SK-N-SH (cell line): ENCODE measurements around the gene ENTR1.
A peak's percentile ranks its signal among the peaks of the same experiment; 100 is the strongest.

Experiments
- CTCF ChIP-seq: fragments of 200-600 bp; sonication (generic); IDR thresholded peaks from 2 replicates; pipeline ENCODE4 v1.6.1; 2017; ENCODE audit warnings: antibody characterized with exemption, mild to moderate bottlenecking, moderate library complexity
- GATA2 ChIP-seq: sonication (generic); formaldehyde crosslinking; IDR thresholded peaks from 2 replicates; pipeline ENCODE4 v1.5.0; 2020; ENCODE audit warnings: mild to moderate bottlenecking, missing genetic modification reagents
- PBX3 ChIP-seq: IDR thresholded peaks from 2 replicates; pipeline ENCODE4; 2012
- RAD21 ChIP-seq: IDR thresholded peaks from 2 replicates; pipeline ENCODE4 v1.6.1; 2012; ENCODE audit warnings: mild to moderate bottlenecking, low read length
- TAF1 ChIP-seq: IDR thresholded peaks from 2 replicates; pipeline ENCODE4 v1.6.1; 2012; ENCODE audit warnings: low read depth, mild to moderate bottlenecking, low read length, moderate library complexity, borderline replicate concordance
- TEAD4 ChIP-seq: IDR thresholded peaks from 2 replicates; pipeline ENCODE4 v1.4.0; 2012; ENCODE audit warnings: mild to moderate bottlenecking, borderline replicate concordance; ENCODE audit not compliant: insufficient read depth
- ZBTB33 ChIP-seq: IDR thresholded peaks from 2 replicates; pipeline ENCODE4 v1.4.0; 2012; ENCODE audit warnings: low read depth, borderline replicate concordance

- peak; percentile 57 for TF ChIP-seq CTCF
- 0 out of 2 replicates have a peak, but pooled peaks have one; percentile 33 for TF ChIP-seq TAF1
- no peak for TF ChIP-seq TEAD4
- no peak for TF ChIP-seq PBX3
- no peak for TF ChIP-seq ZBTB33
- TF ChIP-seq GATA2 (CRISPR knock-in tag) = no peak
- TF ChIP-seq RAD21 = no peak
These were observed 29.3 kb upstream of the ENTR1 start, which contains the start of gene INPP5E for GRCh38 chr9:136439481-136440408.
